HepG2 (cell line): ENCODE results near the gene ADARB1. TPM values are rescaled to one million over a fixed set of nuclear protein-coding genes. Genes with fewer than 3 reads are reported as not detected.

ENCODE experiments used
- CTCF ChIP-seq: sonication (generic); formaldehyde crosslinking; IDR thresholded peaks from 2 replicates; pipeline ENCODE4 v1.5.0; 2020; ENCODE audit warnings: mild to moderate bottlenecking, missing genetic modification reagents, moderate library complexity
- HNF1B ChIP-seq: sonication (generic); formaldehyde crosslinking; IDR thresholded peaks from 2 replicates; pipeline ENCODE4 v1.5.1; 2020; ENCODE audit warnings: mild to moderate bottlenecking, moderate library complexity, missing genetic modification reagents
- MXD4 ChIP-seq: IDR thresholded peaks from 2 replicates; pipeline ENCODE4 v1.6.1; 2016; ENCODE audit warnings: mild to moderate bottlenecking, missing biosample characterization, missing genetic modification reagents
- PRDM10 ChIP-seq: sonication (generic); formaldehyde crosslinking; IDR thresholded peaks from 2 replicates; pipeline ENCODE4 v1.4.0; 2020; ENCODE audit warnings: low read depth, missing genetic modification reagents
- ZBTB46 ChIP-seq: sonication (generic); formaldehyde crosslinking; IDR thresholded peaks from 2 replicates; pipeline ENCODE4 v1.4.0; 2020; ENCODE audit warnings: mild to moderate bottlenecking, missing genetic modification reagents, borderline replicate concordance
- ZNF281 ChIP-seq: sonication (generic); formaldehyde crosslinking; IDR thresholded peaks from 2 replicates; pipeline ENCODE4 v1.4.0; 2020; ENCODE audit warnings: missing genetic modification reagents, borderline replicate concordance
- ZNF333 ChIP-seq: sonication (generic); formaldehyde crosslinking; IDR thresholded peaks from 2 replicates; pipeline ENCODE4 v1.4.0; 2020; ENCODE audit warnings: mild to moderate bottlenecking, missing genetic modification reagents, borderline replicate concordance
- polyA plus RNA-seq, 8 experiments: library from polyadenylated mRNA; depleted of rRNA in 3 of 8; stranded (reverse) in 7 of 8; unstranded in 1 of 8; fragments of >200 nt; fragmentation: Illumina TruSeq in 4 of 8; extraction: Trizol in 4 of 8; gene quantifications; 2 replicates each; pipeline versions ENCODE4 v1.2.1 to v1.2.3, GENCODE V29; 2011 to 2016; ENCODE audit warnings: low read depth in 4 of 8, missing spikeins in 1 of 8, mixed read lengths in 1 of 8; ENCODE audit not compliant: insufficient read depth in 1 of 8
- total RNA-seq, 5 experiments: library from RNA; depleted of rRNA; stranded (reverse); fragments of >200 nt; fragmentation: Illumina TruSeq; extraction: Trizol; gene quantifications; 2 replicates each; pipeline ENCODE4 v1.2.3, GENCODE V29; 2016; ENCODE audit warnings: low read depth in 1 of 5

Gene ADARB1
- total and polyA plus RNA-seq, 2 of the 13 experiments (the other 11 are each of a cell fraction or from before 2014, with no cell fraction given) = 6.6 to 10.0 TPM

GRCh38 chr21:45248893-45249381 lies 174.6 kb downstream of the ADARB1 start (continued):
- 0 out of 2 replicates have a peak, but pooled peaks have one; percentile 2 for TF ChIP-seq CTCF
- no peak for TF ChIP-seq PRDM10 (CRISPR knock-in tag)
- TF ChIP-seq ZNF281 (CRISPR knock-in tag) = no peak
- 0 out of 2 replicates have a peak, but pooled peaks have one; percentile 23 for TF ChIP-seq ZBTB46
- TF ChIP-seq HNF1B (CRISPR knock-in tag) = 0 out of 2 replicates have a peak, but pooled peaks have one; percentile 20
- no peak for TF ChIP-seq MXD4 (CRISPR knock-in tag)
- peak; percentile 38; the same call in 1 of the 2 replicates for TF ChIP-seq ZNF333 (CRISPR knock-in tag)
